Measurements from ENCODE around the gene CRACR2B.

Gene CRACR2B

GRCh38 chr11:793556-793955, 34.2 kb upstream of the CRACR2B start:
- H3K4me1 ChIP-seq (ENCODE audit: control insufficient read depth, insufficient read depth, low read depth, low read length) = peaks cover 44% of the 10 kb centered on the region
- H3K4me2 ChIP-seq (ENCODE audit: low read length, poor library complexity, severe bottlenecking) = no peak overlapping the region
- H3K27ac ChIP-seq (ENCODE audit: low read length, poor library complexity, severe bottlenecking) = no peak overlapping the region
- no peak overlapping the region for H3K9ac ChIP-seq (ENCODE audit: low read length)
- no peak overlapping the region for H2BK5ac ChIP-seq (ENCODE audit: low read depth, low read length, poor library complexity, severe bottlenecking)
- no peak overlapping the region for H2AK5ac ChIP-seq (ENCODE audit: low read length, severe bottlenecking)
- WGBS = 95% methylated on average over 6 of the region's 7 CpGs
- H3K23ac ChIP-seq (ENCODE audit: low read length in 2 of 2) = no peak overlapping the region
- H3K79me1 ChIP-seq (replicated peaks; ENCODE audit: low read length, poor library complexity, severe bottlenecking) = peaks cover 3% of the 10 kb centered on the region
- H2BK120ac ChIP-seq (ENCODE audit: low read depth, low read length) = no peak overlapping the region
- peaks cover 19 to 43% of the 10 kb centered on the region in 2 experiments for H3K36me3 ChIP-seq (ENCODE audit: control insufficient read depth in 1 of 2, insufficient read depth in 2 of 2, low read depth in 1 of 2, low read length in 2 of 2)
- no peak overlapping the region for H3K4me3 ChIP-seq (ENCODE audit: insufficient read depth in 1 of 2, low read depth in 1 of 2, low read length in 2 of 2)
- no peak overlapping the region for H3K14ac ChIP-seq (ENCODE audit: low read length in 2 of 2)
- H4K8ac ChIP-seq (ENCODE audit: low read length) = no peak overlapping the region
- no peak for DNase-seq
- no peak overlapping the region for H2BK12ac ChIP-seq (ENCODE audit: low read length in 2 of 2)
- H2AFZ ChIP-seq (ENCODE audit: low read depth, low read length) = no peak overlapping the region
- H3K18ac ChIP-seq (ENCODE audit: low read depth in 1 of 2, low read length in 2 of 2) = no peak overlapping the region
- no peak overlapping the region for H3K4ac ChIP-seq (ENCODE audit: low read depth in 1 of 2, low read length in 2 of 2)
- no peak overlapping the region for H2BK15ac ChIP-seq (ENCODE audit: low read depth, poor library complexity, severe bottlenecking)
- H3K9me3 ChIP-seq (ENCODE audit: control insufficient read depth, low read length) = no peaks in the 10 kb centered on the region
- H4K91ac ChIP-seq (ENCODE audit: low read length) = no peak overlapping the region
- peaks cover 4 to 11% of the 10 kb centered on the region in 2 experiments for H3K27me3 ChIP-seq (ENCODE audit: control insufficient read depth in 1 of 2, insufficient read depth in 1 of 2, low read length in 2 of 2)

GRCh38 chr11:794013-794765, 33.5 kb upstream of the CRACR2B start:
- peak overlapping the region in 1 of 2 experiments; percentile 7 for H2BK12ac ChIP-seq (ENCODE audit: low read length in 2 of 2)
- no peak overlapping the region for H4K8ac ChIP-seq (ENCODE audit: low read length)
- no peak overlapping the region for H2BK5ac ChIP-seq (ENCODE audit: low read depth, low read length, poor library complexity, severe bottlenecking)
- H3K27ac ChIP-seq (ENCODE audit: low read length, poor library complexity, severe bottlenecking) = no peak overlapping the region
- no peaks in the 10 kb centered on the region for H3K9me3 ChIP-seq (ENCODE audit: control insufficient read depth, low read length)
- H3K23ac ChIP-seq (ENCODE audit: low read length in 2 of 2) = no peak overlapping the region
- H3K18ac ChIP-seq (ENCODE audit: low read depth in 1 of 2, low read length in 2 of 2) = no peak overlapping the region
- H3K79me1 ChIP-seq (replicated peaks; ENCODE audit: low read length, poor library complexity, severe bottlenecking) = peaks cover 6% of the 10 kb centered on the region
- H2AFZ ChIP-seq (ENCODE audit: low read depth, low read length) = no peak overlapping the region
- peak overlapping the region in 1 of 2 experiments; percentile 30 for H3K4ac ChIP-seq (ENCODE audit: low read depth in 1 of 2, low read length in 2 of 2)
- DNase-seq = no peak
- H3K4me1 ChIP-seq (ENCODE audit: control insufficient read depth, insufficient read depth, low read depth, low read length) = peaks cover 43% of the 10 kb centered on the region
- H2BK15ac ChIP-seq (ENCODE audit: low read depth, poor library complexity, severe bottlenecking) = no peak overlapping the region
- H3K9ac ChIP-seq (ENCODE audit: low read length) = no peak overlapping the region
- peaks cover 23 to 47% of the 10 kb centered on the region in 2 experiments for H3K36me3 ChIP-seq (ENCODE audit: control insufficient read depth in 1 of 2, insufficient read depth in 2 of 2, low read depth in 1 of 2, low read length in 2 of 2)
- WGBS = 94% methylated on average over 31 of the region's 31 CpGs
- no peak overlapping the region for H3K14ac ChIP-seq (ENCODE audit: low read length in 2 of 2)
- no peak overlapping the region for H2AK5ac ChIP-seq (ENCODE audit: low read length, severe bottlenecking)
- no peak overlapping the region for H3K4me2 ChIP-seq (ENCODE audit: low read length, poor library complexity, severe bottlenecking)
- H4K91ac ChIP-seq (ENCODE audit: low read length) = peak overlapping the region; percentile 20
- no peak overlapping the region for H2BK120ac ChIP-seq (ENCODE audit: low read depth, low read length)
- H3K27me3 ChIP-seq (ENCODE audit: control insufficient read depth in 1 of 2, insufficient read depth in 1 of 2, low read length in 2 of 2) = peaks cover 3 to 5% of the 10 kb centered on the region in 2 experiments
- no peak overlapping the region for H3K4me3 ChIP-seq (ENCODE audit: insufficient read depth in 1 of 2, low read depth in 1 of 2, low read length in 2 of 2)

GRCh38 chr11:794766-795633, 32.7 kb upstream of the CRACR2B start:
- H3K18ac ChIP-seq (ENCODE audit: low read depth in 1 of 2, low read length in 2 of 2) = no peak overlapping the region
- H3K4ac ChIP-seq (ENCODE audit: low read depth in 1 of 2, low read length in 2 of 2) = peak overlapping the region in 1 of 2 experiments; percentile 30
- 85% methylated on average over 34 of the region's 38 CpGs for WGBS
- H3K14ac ChIP-seq (ENCODE audit: low read length in 2 of 2) = no peak overlapping the region
- no peaks in the 10 kb centered on the region for H3K9me3 ChIP-seq (ENCODE audit: control insufficient read depth, low read length)
- no peak overlapping the region for H2BK5ac ChIP-seq (ENCODE audit: low read depth, low read length, poor library complexity, severe bottlenecking)
- peak overlapping the region; percentile 21 for H2BK120ac ChIP-seq (ENCODE audit: low read depth, low read length)
- no peak overlapping the region for H2AFZ ChIP-seq (ENCODE audit: low read depth, low read length)
- H3K27me3 ChIP-seq (ENCODE audit: control insufficient read depth in 1 of 2, insufficient read depth in 1 of 2, low read length in 2 of 2) = no peaks in the 10 kb centered on the region
- peaks cover 40% of the 10 kb centered on the region for H3K4me1 ChIP-seq (ENCODE audit: control insufficient read depth, insufficient read depth, low read depth, low read length)
- peak overlapping the region in 1 of 2 experiments; percentile 89 for H3K4me3 ChIP-seq (ENCODE audit: insufficient read depth in 1 of 2, low read depth in 1 of 2, low read length in 2 of 2)
- peak overlapping the region; percentile 4 for H4K8ac ChIP-seq (ENCODE audit: low read length)
- peak overlapping the region; percentile 20 for H4K91ac ChIP-seq (ENCODE audit: low read length)
- no peak overlapping the region for H2AK5ac ChIP-seq (ENCODE audit: low read length, severe bottlenecking)
- peaks cover 31 to 56% of the 10 kb centered on the region in 2 experiments for H3K36me3 ChIP-seq (ENCODE audit: control insufficient read depth in 1 of 2, insufficient read depth in 2 of 2, low read depth in 1 of 2, low read length in 2 of 2)
- H3K27ac ChIP-seq (ENCODE audit: low read length, poor library complexity, severe bottlenecking) = no peak overlapping the region
- H2BK12ac ChIP-seq (ENCODE audit: low read length in 2 of 2) = no peak overlapping the region
- peak overlapping the region; percentile 90 for H3K9ac ChIP-seq (ENCODE audit: low read length)
- H3K23ac ChIP-seq (ENCODE audit: low read length in 2 of 2) = no peak overlapping the region
- no peak for DNase-seq
- peak overlapping the region; percentile 51 for H3K4me2 ChIP-seq (ENCODE audit: low read length, poor library complexity, severe bottlenecking)
- no peak overlapping the region for H2BK15ac ChIP-seq (ENCODE audit: low read depth, poor library complexity, severe bottlenecking)
- peaks cover 10% of the 10 kb centered on the region for H3K79me1 ChIP-seq (replicated peaks; ENCODE audit: low read length, poor library complexity, severe bottlenecking)
